GM18498 (cell line): ENCODE data around the gene CAPN3.
"Not testable (repeated sequence)": the region's sequence is repeated elsewhere in the genome, so short reads cannot be mapped to it uniquely, and the experiment has no call there.

Source experiments
- ATAC-seq: cut with Tn5 transposase; IDR thresholded peaks from one replicate; pipeline ENCODE4 v1.9.1; 2021; ENCODE audit warnings: mild to moderate bottlenecking, moderate library complexity; ENCODE audit not compliant: unreplicated experiment

The CAPN3 gene

DNA sequence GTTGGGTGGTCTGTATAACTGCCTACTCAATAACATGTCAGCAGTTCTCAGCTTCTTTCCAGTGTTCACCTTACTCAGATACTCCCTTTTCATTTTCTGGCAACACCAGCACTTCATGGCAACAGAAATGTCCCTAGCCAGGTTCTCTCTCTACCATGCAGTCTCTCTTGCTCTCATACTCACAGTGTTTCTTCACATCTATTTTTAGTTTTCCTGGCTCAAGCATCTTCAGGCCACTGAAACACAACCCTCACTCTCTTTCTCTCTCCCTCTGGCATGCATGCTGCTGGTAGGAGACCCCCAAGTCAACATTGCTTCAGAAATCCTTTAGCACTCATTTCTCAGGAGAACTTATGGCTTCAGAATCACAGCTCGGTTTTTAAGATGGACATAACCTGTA lies at the start of gene CAPN3:
TSS of gene CAPN3 (plus strand) at position 253 of the 400 bp plus-strand sequence. CDS start 305 bp downstream, outside the sequence.
- ATAC-seq = no peak

- no peak for ATAC-seq
Observed at GRCh38 chr15:42313463-42313862, 45.8 kb upstream of the CAPN3 start.

GRCh38 chr15:42314818-42315217 lies 44.5 kb upstream of the CAPN3 start:
- ATAC-seq = no peak

GRCh38 chr15:42315521-42315920 lies 43.8 kb upstream of the CAPN3 start:
- no peak for ATAC-seq

GRCh38 chr15:42316282-42316805 lies 43.0 kb upstream of the CAPN3 start:
- ATAC-seq = not testable (repeated sequence)

GRCh38 chr15:42319206-42319605 lies 40.1 kb upstream of the CAPN3 start:
- no peak for ATAC-seq

GRCh38 chr15:42324308-42324707 lies 35.0 kb upstream of the CAPN3 start:
- no peak for ATAC-seq

- no peak for ATAC-seq
Observed at GRCh38 chr15:42329161-42329560, 30.1 kb upstream of the CAPN3 start.

DNA sequence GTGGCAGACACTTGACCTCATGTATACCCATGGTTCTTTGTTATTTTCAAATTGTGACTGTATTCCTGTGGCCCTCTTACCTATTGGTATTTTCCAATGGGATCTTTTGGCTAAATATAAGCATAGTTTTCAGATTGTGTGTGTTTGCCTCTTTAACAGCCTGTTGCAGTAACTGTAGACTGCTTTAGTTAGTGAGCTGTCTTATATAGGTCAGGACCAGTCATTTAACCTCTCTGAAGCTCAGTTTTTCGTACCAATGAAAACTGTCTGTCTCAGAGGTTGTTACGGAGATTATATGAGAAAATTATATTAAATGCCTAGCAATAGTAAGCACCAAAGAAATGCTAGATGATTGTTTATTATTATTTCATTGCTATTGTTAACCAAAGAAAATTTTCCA lies 29.3 kb upstream of the CAPN3 start:
- ATAC-seq = no peak

- no peak for ATAC-seq
Observed at GRCh38 chr15:42331235-42331634, 28.1 kb upstream of the CAPN3 start.

DNA sequence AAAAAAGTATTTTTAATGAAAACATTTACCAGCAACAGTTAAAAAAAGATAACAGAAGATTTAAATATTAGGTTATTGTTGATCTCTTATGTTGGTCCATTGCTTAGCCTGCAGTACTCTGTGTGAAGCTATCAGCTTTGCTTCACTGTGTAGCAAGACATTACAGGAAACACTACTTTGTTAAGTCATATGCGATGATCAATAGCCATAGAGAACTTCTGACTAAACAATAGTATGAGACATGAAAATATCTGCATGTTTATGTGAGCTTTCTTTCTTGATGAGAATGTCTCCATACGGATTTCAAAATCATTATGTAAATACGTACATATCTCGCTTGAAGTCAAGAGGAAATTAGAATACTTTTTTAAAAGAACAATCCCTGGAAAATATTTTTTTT lies 27.0 kb upstream of the CAPN3 start:
- no peak for ATAC-seq

GRCh38 chr15:42335074-42335473 lies 24.2 kb upstream of the CAPN3 start:
- ATAC-seq = no peak

- not testable (repeated sequence) for ATAC-seq
Observed at GRCh38 chr15:42336650-42337049, 22.7 kb upstream of the CAPN3 start.

DNA sequence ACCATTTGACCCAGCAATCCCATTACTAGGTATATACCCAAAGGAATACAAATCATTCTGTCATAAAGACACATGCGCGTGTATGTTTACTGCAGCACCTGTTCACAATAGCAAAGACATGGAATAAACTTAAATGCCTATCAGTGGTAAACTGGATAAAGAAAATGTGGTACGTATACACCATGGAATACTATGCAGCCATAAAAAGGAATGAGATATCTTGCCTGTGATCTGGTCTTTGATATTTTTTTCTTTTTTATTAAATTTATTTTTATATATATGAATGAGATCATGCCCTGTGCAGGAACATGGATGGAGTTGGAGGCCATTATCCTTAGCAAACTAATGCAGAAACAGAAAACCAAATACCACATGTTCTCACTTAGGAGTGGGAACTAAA lies 22.2 kb upstream of the CAPN3 start:
- not testable (repeated sequence) for ATAC-seq

GRCh38 chr15:42338500-42338899 lies 20.8 kb upstream of the CAPN3 start:
- no peak for ATAC-seq

GRCh38 chr15:42343596-42344232 lies 15.6 kb upstream of the CAPN3 start:
- no peak for ATAC-seq

DNA sequence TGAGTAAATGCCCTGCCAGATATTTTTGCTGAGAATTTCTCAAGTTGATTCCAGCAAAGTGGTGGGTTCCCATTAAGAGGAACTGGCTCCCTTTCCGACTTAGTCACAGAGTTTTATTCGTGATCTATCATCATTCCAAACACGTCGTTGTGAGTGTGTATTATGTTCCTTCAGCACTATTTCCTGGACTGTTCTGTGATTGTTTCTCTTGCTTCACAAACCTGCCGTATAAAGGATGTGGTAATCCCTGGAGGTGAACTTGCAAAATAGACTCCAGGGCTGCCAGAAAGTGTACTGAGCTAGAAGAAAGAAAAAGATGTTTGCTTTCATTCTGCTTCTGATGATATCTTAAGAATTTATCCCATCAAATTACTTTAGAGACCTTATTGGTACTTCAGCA lies 14.5 kb upstream of the CAPN3 start:
- no peak for ATAC-seq

DNA sequence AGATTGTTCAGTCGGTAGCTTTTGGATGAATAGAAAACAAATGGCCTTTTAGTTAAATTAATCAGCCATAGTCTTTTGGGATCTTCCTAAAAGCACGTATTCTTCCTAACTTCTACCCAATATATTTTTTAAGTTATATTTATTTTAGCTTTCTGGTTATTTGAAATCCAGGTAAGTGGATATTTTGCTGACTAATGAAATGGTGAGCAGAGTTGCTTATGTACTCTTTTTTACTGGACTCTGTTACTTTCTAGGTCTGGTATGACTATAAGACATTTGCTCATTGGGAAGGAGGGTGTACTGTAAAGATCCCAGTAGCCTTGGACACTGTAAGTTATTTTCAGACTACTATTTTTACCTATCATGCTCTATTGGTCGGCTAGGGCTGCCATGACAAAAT lies 13.8 kb upstream of the CAPN3 start:
- ATAC-seq = no peak

DNA sequence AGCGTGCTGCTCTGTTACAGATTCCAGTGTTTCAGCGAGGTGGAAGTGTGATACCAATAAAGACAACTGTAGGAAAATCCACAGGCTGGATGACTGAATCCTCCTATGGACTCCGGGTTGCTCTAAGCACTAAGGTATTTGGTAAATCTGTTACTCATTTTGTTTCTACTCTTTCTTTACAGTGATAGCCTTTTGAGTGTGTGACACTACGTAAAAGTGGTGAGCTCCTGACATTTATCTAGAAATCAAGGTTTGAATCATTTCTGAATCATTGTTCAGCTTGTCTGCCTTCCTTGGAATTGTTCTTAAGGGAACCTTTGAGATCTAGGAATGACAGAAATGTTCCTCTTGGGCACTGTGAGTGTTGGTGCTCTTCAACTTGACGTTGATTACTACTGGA lies 11.2 kb upstream of the CAPN3 start:
- ATAC-seq = no peak

- no peak for ATAC-seq
Observed at GRCh38 chr15:42349186-42349585, 10.1 kb upstream of the CAPN3 start.

- no peak for ATAC-seq
Observed at GRCh38 chr15:42352401-42352800, 6.9 kb upstream of the CAPN3 start.

GRCh38 chr15:42353061-42353460 lies 6.2 kb upstream of the CAPN3 start:
- no peak for ATAC-seq

DNA sequence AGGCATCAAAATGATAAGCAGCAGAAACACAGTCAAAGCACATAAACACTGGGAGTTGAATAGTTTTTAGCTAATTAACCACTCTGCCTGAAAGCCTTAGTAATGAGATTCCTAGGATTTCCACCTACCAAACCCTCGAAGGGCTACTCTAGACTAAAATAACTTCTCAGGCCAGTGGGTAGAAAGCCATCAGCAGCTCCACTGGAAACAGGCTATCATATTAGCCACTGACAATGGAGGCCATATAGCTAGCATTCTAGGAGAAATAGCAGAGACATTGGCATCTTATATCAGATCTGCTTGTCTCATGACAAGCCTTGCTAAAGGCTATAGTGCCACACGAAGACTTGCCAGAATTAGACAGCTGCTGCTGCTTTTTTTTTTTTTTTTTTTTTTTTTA lies 4.5 kb upstream of the CAPN3 start:
- no peak for ATAC-seq
